ENCODE measurements around the gene SMPDL3B.
"Not testable (repeated sequence)": the region's sequence is repeated elsewhere in the genome, so short reads cannot be mapped to it uniquely, and the experiment has no call there.

The SMPDL3B gene

GRCh38 chr1:27990920-27991537, 56.2 kb downstream of the SMPDL3B start:
- H3K27ac ChIP-seq: no peak overlapping the region

GRCh38 chr1:27992276-27992675, 57.5 kb downstream of the SMPDL3B start:
- H3K27ac ChIP-seq: no peak overlapping the region
- no peak for TF ChIP-seq CTCF (conservative IDR thresholded peaks at IDR 0.05)

More at GRCh38 chr1:27990920-27991537, 56.2 kb downstream of the SMPDL3B start:
- TF ChIP-seq CTCF (conservative IDR thresholded peaks at IDR 0.05): no peak

- no peak overlapping the region for H3K27ac ChIP-seq
- no peak for TF ChIP-seq CTCF (conservative IDR thresholded peaks at IDR 0.05)
Observed at GRCh38 chr1:27993241-27993640, 58.4 kb downstream of the SMPDL3B start.

- no peak overlapping the region for H3K27ac ChIP-seq
- TF ChIP-seq CTCF (conservative IDR thresholded peaks at IDR 0.05): no peak
Observed at GRCh38 chr1:27994060-27994459, 59.3 kb downstream of the SMPDL3B start.

- H3K27ac ChIP-seq: not testable (repeated sequence)
Observed at GRCh38 chr1:27994526-27994925, 59.7 kb downstream of the SMPDL3B start.

- no peak for TF ChIP-seq CTCF (conservative IDR thresholded peaks at IDR 0.05)
- H3K27ac ChIP-seq: no peak overlapping the region
Observed at GRCh38 chr1:27999055-27999454, 64.3 kb downstream of the SMPDL3B start.

GRCh38 chr1:28002600-28002999, 67.8 kb downstream of the SMPDL3B start:
- no peak for TF ChIP-seq CTCF (conservative IDR thresholded peaks at IDR 0.05)

GRCh38 chr1:28003117-28003516, 68.3 kb downstream of the SMPDL3B start:
- H3K27ac ChIP-seq: not testable (repeated sequence)

More at GRCh38 chr1:28002600-28002999, 67.8 kb downstream of the SMPDL3B start:
- no peak overlapping the region for H3K27ac ChIP-seq

All from VCaP (cell line).